Measurements from ENCODE around the gene NUDT19. TPM values are rescaled to one million over a fixed set of nuclear protein-coding genes. Genes with fewer than 3 reads are reported as not detected.

The NUDT19 gene
- total RNA-seq, 1 experiment from 2014 or later = 35.8 TPM

DNA sequence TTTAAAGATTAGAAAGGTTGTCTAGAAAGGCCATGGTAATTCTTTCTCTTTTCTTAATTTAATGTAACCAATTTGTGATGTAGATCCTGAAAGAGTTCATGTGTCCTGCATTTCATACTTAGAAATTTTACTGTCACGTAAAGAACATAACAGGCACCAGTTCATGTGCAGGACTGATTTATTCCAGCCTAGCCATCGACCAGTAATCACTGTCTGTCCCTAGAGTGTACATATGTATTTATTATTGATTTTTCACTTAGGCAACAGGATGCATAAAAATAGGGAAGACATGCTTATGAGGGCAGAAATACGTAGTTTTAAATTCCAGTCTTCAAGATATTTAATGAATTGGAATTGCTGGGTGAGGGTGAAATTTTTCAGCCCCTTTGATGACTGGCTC lies 65.6 kb downstream of the NUDT19 start:
- DNase-seq (ENCODE audit: extremely low read depth, low read depth) = no peak

Small RNAs within 50 kb of the gene (small RNA-seq; reads per million reads assigned to genes)
- 0 reads per million in 2 experiments for gene RN7SL789P

Other genes with a start within 250 kb of the NUDT19 start
- gene PDCD5, start 110.6 kb upstream of the NUDT19 start, total RNA-seq (2014; rRNA removed; shearing (Covaris generic)) = 135 and 142 TPM in 2 replicates
- 17.8 and 18.5 TPM in 2 replicates for gene ANKRD27, start 16.6 kb upstream of the NUDT19 start, total RNA-seq (2014; rRNA removed; shearing (Covaris generic))
- gene RGS9BP, start 16.0 kb upstream of the NUDT19 start, total RNA-seq (2014; rRNA removed; shearing (Covaris generic)) = 0.12 and 0.15 TPM in 2 replicates
- gene TDRD12, start 27.9 kb downstream of the NUDT19 start, total RNA-seq (2014; rRNA removed; shearing (Covaris generic)) = not detected in 2 replicates
- gene SLC7A9, start 177.9 kb downstream of the NUDT19 start, total RNA-seq (2014; rRNA removed; shearing (Covaris generic)) = not detected in 2 replicates